Measurements from ENCODE around the gene KCNIP3. TPM values are rescaled to one million over a fixed set of nuclear protein-coding genes. Genes with fewer than 3 reads are reported as not detected.

Gene KCNIP3
- total and polyA plus RNA-seq, 9 of the 15 experiments (the other 6 are each of a cell fraction or from before 2014, with no cell fraction given), result 0.04 TPM; not detected in 8

DNA sequence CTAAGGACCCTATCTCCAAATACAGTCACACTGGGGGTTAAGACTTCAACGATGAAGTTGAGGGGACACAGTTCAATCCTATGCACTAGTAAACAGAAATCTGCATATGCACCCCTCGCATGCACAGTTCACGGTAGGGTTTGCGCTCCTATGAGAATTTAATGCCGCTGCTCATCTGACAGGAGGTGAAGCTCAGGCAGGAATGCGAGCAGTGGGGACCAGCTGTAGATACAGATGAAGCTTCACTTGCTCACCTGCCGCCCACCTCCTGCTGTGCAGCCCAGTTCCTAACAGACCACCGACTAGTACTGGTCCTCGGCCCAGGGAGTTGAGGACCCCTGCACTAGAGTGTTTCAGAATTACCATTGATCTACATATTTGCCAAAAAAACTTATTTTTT, 65.3 kb downstream of the KCNIP3 start:
- in situ Hi-C loops (cut with MboI) (no loop called here), intact Hi-C loops (cut with micrococcal nuclease) (no loop called here)
- H3K27ac ChIP-seq (ENCODE audit: extremely low read depth, low read depth, low read length), result no peak overlapping the region
- H3K4me3 ChIP-seq, result no peak overlapping the region
- DNase-seq (ENCODE audit: extremely low read depth in 1 of 4, low spot score in 3 of 4), result no peak
- ChIA-PET POLR2A (no interaction called here), CTCF (ENCODE audit: low intra/inter-chr PET ratio) (no interaction called here)
- no peaks in the 10 kb centered on the region for H3K9me1 ChIP-seq (ENCODE audit: control insufficient read depth, insufficient read depth, low read length)
- H3K4me2 ChIP-seq (ENCODE audit: insufficient read depth, low read length), result no peak overlapping the region
- peaks cover 13 to 35% of the 10 kb centered on the region in 2 experiments for H3K27me3 ChIP-seq (ENCODE audit: control insufficient read depth in 2 of 2, insufficient read depth in 2 of 2, low read length in 2 of 2)
- no peak for FAIRE-seq
- TF ChIP-seq PHB2 (IDR thresholded peaks at IDR 0.05; ENCODE audit: low read depth), result no peak
- no peak for TF ChIP-seq HMG20B (CRISPR knock-in tag; IDR thresholded peaks at IDR 0.05)
- no peak for TF ChIP-seq ZNF239 (CRISPR knock-in tag; IDR thresholded peaks at IDR 0.05)
- no peak for TF ChIP-seq ZNF354B (CRISPR knock-in tag; IDR thresholded peaks at IDR 0.05)
- TF ChIP-seq, protein P1, sequence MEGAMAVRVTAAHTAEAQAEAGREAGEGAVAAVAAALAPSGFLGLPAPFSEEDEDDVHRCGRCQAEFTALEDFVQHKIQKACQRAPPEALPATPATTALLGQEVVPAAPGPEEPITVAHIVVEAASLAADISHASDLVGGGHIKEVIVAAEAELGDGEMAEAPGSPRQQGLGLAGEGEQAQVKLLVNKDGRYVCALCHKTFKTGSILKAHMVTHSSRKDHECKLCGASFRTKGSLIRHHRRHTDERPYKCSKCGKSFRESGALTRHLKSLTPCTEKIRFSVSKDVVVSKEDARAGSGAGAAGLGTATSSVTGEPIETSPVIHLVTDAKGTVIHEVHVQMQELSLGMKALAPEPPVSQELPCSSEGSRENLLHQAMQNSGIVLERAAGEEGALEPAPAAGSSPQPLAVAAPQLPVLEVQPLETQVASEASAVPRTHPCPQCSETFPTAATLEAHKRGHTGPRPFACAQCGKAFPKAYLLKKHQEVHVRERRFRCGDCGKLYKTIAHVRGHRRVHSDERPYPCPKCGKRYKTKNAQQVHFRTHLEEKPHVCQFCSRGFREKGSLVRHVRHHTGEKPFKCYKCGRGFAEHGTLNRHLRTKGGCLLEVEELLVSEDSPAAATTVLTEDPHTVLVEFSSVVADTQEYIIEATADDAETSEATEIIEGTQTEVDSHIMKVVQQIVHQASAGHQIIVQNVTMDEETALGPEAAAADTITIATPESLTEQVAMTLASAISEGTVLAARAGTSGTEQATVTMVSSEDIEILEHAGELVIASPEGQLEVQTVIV (CRISPR knock-in tag; IDR thresholded peaks at IDR 0.05; ENCODE audit: borderline replicate concordance), result no peak
- TF ChIP-seq, protein P2, sequence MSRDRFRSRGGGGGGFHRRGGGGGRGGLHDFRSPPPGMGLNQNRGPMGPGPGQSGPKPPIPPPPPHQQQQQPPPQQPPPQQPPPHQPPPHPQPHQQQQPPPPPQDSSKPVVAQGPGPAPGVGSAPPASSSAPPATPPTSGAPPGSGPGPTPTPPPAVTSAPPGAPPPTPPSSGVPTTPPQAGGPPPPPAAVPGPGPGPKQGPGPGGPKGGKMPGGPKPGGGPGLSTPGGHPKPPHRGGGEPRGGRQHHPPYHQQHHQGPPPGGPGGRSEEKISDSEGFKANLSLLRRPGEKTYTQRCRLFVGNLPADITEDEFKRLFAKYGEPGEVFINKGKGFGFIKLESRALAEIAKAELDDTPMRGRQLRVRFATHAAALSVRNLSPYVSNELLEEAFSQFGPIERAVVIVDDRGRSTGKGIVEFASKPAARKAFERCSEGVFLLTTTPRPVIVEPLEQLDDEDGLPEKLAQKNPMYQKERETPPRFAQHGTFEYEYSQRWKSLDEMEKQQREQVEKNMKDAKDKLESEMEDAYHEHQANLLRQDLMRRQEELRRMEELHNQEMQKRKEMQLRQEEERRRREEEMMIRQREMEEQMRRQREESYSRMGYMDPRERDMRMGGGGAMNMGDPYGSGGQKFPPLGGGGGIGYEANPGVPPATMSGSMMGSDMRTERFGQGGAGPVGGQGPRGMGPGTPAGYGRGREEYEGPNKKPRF (IDR thresholded peaks at IDR 0.05; ENCODE audit: low read depth, low read length), result no peak
- TF ChIP-seq, protein P3, sequence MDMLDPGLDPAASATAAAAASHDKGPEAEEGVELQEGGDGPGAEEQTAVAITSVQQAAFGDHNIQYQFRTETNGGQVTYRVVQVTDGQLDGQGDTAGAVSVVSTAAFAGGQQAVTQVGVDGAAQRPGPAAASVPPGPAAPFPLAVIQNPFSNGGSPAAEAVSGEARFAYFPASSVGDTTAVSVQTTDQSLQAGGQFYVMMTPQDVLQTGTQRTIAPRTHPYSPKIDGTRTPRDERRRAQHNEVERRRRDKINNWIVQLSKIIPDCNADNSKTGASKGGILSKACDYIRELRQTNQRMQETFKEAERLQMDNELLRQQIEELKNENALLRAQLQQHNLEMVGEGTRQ (CRISPR knock-in tag; IDR thresholded peaks at IDR 0.05), result no peak
- TF ChIP-seq BMI1 (IDR thresholded peaks at IDR 0.05; ENCODE audit: low read length), result no peak
- H3K79me2 ChIP-seq (ENCODE audit: control insufficient read depth, insufficient read depth, low read length), result no peaks in the 10 kb centered on the region
- H3K36me3 ChIP-seq (ENCODE audit: control insufficient read depth, insufficient read depth, low read length), result no peaks in the 10 kb centered on the region
- 4% methylated on average over 9 of the region's 9 CpGs for WGBS (ENCODE audit: insufficient coverage, low coverage, missing lambda C conversion rate)
- no peaks in the 10 kb centered on the region for H3K9me3 ChIP-seq (replicated peaks; ENCODE audit: control insufficient read depth, insufficient read depth, low read depth, low read length)
- H4K20me1 ChIP-seq (replicated peaks; ENCODE audit: control insufficient read depth, insufficient read depth, low read length), result no peaks in the 10 kb centered on the region
- no peak overlapping the region for H2AFZ ChIP-seq (ENCODE audit: low read depth, low read length)
- H3K9ac ChIP-seq (ENCODE audit: insufficient read depth in 1 of 2, low read depth in 2 of 2, low read length in 2 of 2), result no peak overlapping the region
- no peak for ATAC-seq
- BruUV-seq (replicated peaks), result no TSS peak
- H3K4me1 ChIP-seq (replicated peaks in 1 of 2; ENCODE audit: control insufficient read depth in 2 of 2, insufficient read depth in 2 of 2, low read length in 2 of 2), result no peaks in the 10 kb centered on the region

Data from K562 (cell line).